Measurements from ENCODE around the gene RNU1-2.
A peak's percentile ranks its signal among the peaks of the same experiment; 100 is the strongest.
"Not testable (repeated sequence)": the region's sequence is repeated elsewhere in the genome, so short reads cannot be mapped to it uniquely, and the experiment has no call there.

Gene RNU1-2

GRCh38 chr1:16900751-16901150, 5.0 kb downstream of the RNU1-2 start:
- peak overlapping the region; percentile 14 for H3K27ac ChIP-seq
- no peak overlapping the region for H3K4me3 ChIP-seq (ENCODE audit: low read depth in 1 of 2, low read length in 1 of 2)
- H3K9me3 ChIP-seq, result no peaks in the 10 kb centered on the region
- H3K27me3 ChIP-seq, result no peaks in the 10 kb centered on the region
- TF ChIP-seq CTCF (IDR thresholded peaks at IDR 0.05), result no peak
- H3K36me3 ChIP-seq, result no peaks in the 10 kb centered on the region
- H3K4me1 ChIP-seq (ENCODE audit: control insufficient read depth in 1 of 2, insufficient read depth in 1 of 2, low read depth in 1 of 2, low read length in 1 of 2), result peaks cover 36 to 44% of the 10 kb centered on the region in 2 experiments

- not testable (repeated sequence) for H3K9me3 ChIP-seq; H3K4me3 ChIP-seq (ENCODE audit: low read depth in 1 of 2, low read length in 1 of 2); H3K36me3 ChIP-seq; H3K27me3 ChIP-seq; H3K27ac ChIP-seq
- peaks cover 39 to 45% of the 10 kb centered on the region in 2 experiments for H3K4me1 ChIP-seq (ENCODE audit: control insufficient read depth in 1 of 2, insufficient read depth in 1 of 2, low read depth in 1 of 2, low read length in 1 of 2)
Observed at GRCh38 chr1:16901371-16901770, 5.6 kb downstream of the RNU1-2 start.

- Histone ChIP-seq H3K36me3 (no peaks in the 10 kb centered on the region), H3K4me3 (ENCODE audit: low read depth in 1 of 2, low read length in 1 of 2) (no peak overlapping the region), H3K27ac (peak overlapping the region; percentile 92), H3K9me3 (no peaks in the 10 kb centered on the region), H3K27me3 (no peaks in the 10 kb centered on the region), H3K4me1 (ENCODE audit: control insufficient read depth in 1 of 2, insufficient read depth in 1 of 2, low read depth in 1 of 2, low read length in 1 of 2) (peaks cover 34 to 36% of the 10 kb centered on the region in 2 experiments)
- TF ChIP-seq CTCF (IDR thresholded peaks at IDR 0.05), result no peak
Observed at GRCh38 chr1:16903054-16903453, 7.3 kb downstream of the RNU1-2 start.

- Histone ChIP-seq H3K27ac (peak overlapping the region; percentile 92), H3K4me1 (ENCODE audit: control insufficient read depth in 1 of 2, insufficient read depth in 1 of 2, low read depth in 1 of 2, low read length in 1 of 2) (peaks cover 34 to 36% of the 10 kb centered on the region in 2 experiments), H3K9me3 (no peaks in the 10 kb centered on the region), H3K27me3 (no peaks in the 10 kb centered on the region), H3K36me3 (no peaks in the 10 kb centered on the region), H3K4me3 (ENCODE audit: low read depth in 1 of 2, low read length in 1 of 2) (peak overlapping the region; percentile 75 to 84)
- TF ChIP-seq CTCF (IDR thresholded peaks at IDR 0.05), result no peak
Observed at GRCh38 chr1:16903458-16903796, 7.6 kb downstream of the RNU1-2 start.

- H3K27ac ChIP-seq, result peak overlapping the region; percentile 92
- no peaks in the 10 kb centered on the region for H3K36me3 ChIP-seq
- TF ChIP-seq CTCF (IDR thresholded peaks at IDR 0.05), result peak; percentile 42
- peaks cover 34 to 36% of the 10 kb centered on the region in 2 experiments for H3K4me1 ChIP-seq (ENCODE audit: control insufficient read depth in 1 of 2, insufficient read depth in 1 of 2, low read depth in 1 of 2, low read length in 1 of 2)
- H3K9me3 ChIP-seq, result no peaks in the 10 kb centered on the region
- peak overlapping the region; percentile 75 to 84 for H3K4me3 ChIP-seq (ENCODE audit: low read depth in 1 of 2, low read length in 1 of 2)
- H3K27me3 ChIP-seq, result no peaks in the 10 kb centered on the region
Observed at GRCh38 chr1:16904560-16905109, 8.9 kb downstream of the RNU1-2 start.

GRCh38 chr1:16905110-16905867, 9.5 kb downstream of the RNU1-2 start:
- H3K27me3 ChIP-seq, result no peaks in the 10 kb centered on the region
- peak overlapping the region; percentile 75 to 84 for H3K4me3 ChIP-seq (ENCODE audit: low read depth in 1 of 2, low read length in 1 of 2)
- no peaks in the 10 kb centered on the region for H3K9me3 ChIP-seq
- H3K4me1 ChIP-seq (ENCODE audit: control insufficient read depth in 1 of 2, insufficient read depth in 1 of 2, low read depth in 1 of 2, low read length in 1 of 2), result peaks cover 34 to 36% of the 10 kb centered on the region in 2 experiments
- H3K36me3 ChIP-seq, result no peaks in the 10 kb centered on the region
- peak overlapping the region; percentile 92 for H3K27ac ChIP-seq
- TF ChIP-seq CTCF (IDR thresholded peaks at IDR 0.05), result no peak

All from neutrophil (primary cell).